ENCODE results near the gene PLCH1. TPM values are rescaled to one million over a fixed set of nuclear protein-coding genes. Genes with fewer than 3 reads are reported as not detected.

Gene PLCH1
- total and polyA plus RNA-seq, 2 donors (not counting 1 experiment from before 2014, with no cell fraction given), result 0.27 TPM; not detected in 1

DNA sequence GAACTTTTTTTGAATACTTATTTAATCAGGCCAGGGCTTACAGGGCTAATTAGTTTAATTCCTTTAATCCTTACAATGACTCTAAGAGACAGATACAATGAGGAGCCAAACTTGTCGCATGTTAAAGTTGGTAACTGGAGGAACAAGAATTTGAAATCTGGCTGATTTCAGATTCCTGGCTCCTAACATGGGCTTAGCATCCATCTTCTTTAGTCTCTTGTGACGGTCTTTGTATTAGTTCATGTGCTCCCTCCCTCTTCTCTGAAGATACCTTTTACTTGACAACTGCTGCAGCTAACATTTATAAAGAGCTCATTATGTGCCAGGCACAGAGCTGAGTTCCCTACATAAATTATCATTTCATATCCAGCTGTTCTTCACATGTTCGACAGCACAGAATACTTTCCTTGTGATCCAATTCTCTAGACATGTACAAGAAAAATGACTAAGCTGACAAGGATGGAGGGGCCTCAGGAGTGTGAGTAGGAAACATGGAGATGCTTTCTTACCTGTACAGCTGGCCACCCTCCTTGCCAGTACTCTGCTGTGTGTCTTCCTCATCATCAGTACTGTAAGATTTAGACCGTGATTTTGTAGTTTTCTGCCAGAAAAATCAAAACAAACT lies 244.6 kb downstream of the PLCH1 start:
- Mint-ChIP-seq H3K4me3 (no peak overlapping the region), H3K27ac (no peak overlapping the region), H3K9me3 (ENCODE audit: insufficient read depth) (no peaks in the 10 kb centered on the region), H3K4me1 (peaks cover 2% of the 10 kb centered on the region), H3K27me3 (no peaks in the 10 kb centered on the region)
- Histone ChIP-seq H2AFZ (ENCODE audit: insufficient read depth, low read depth, low read length, poor library complexity, severe bottlenecking) (no peak overlapping the region), H3K27me3 (replicated peaks in 1 of 4; ENCODE audit: control extremely low read depth in 1 of 4, control insufficient read depth in 3 of 4, insufficient read depth in 4 of 4, low read length in 3 of 4) (no peaks in the 10 kb centered on the region), H3K4me3 (ENCODE audit: control extremely low read depth in 1 of 5, extremely low read depth in 1 of 5, insufficient read depth in 1 of 5, low read depth in 2 of 5, low read length in 4 of 5) (no peak overlapping the region), H3K9ac (ENCODE audit: low read length) (no peak overlapping the region), H4K20me1 (ENCODE audit: control insufficient read depth, insufficient read depth, low read length, poor library complexity, severe bottlenecking) (no peaks in the 10 kb centered on the region), H3K27ac (ENCODE audit: low read length in 2 of 2) (no peak overlapping the region), H3K9me3 (ENCODE audit: control extremely low read depth in 1 of 3, control insufficient read depth in 2 of 3, insufficient read depth in 1 of 3, low read length in 2 of 3) (no peaks in the 10 kb centered on the region), H3K4me2 (replicated peaks; ENCODE audit: low read depth, low read length, poor library complexity, severe bottlenecking) (no peak overlapping the region), H3K79me2 (ENCODE audit: control insufficient read depth, insufficient read depth, low read length) (no peaks in the 10 kb centered on the region), H3K36me3 (replicated peaks in 1 of 2; ENCODE audit: control extremely low read depth in 1 of 2, control insufficient read depth in 1 of 2, extremely low read depth in 1 of 2, insufficient read depth in 2 of 2, low read length in 1 of 2) (no peaks in the 10 kb centered on the region), H3K4me1 (ENCODE audit: control insufficient read depth in 2 of 2, insufficient read depth in 2 of 2, low read length in 2 of 2) (peaks cover 0 to under 1% of the 10 kb centered on the region in 2 donors)
- DNase-seq (no peak), ATAC-seq (ENCODE audit: low read depth) (no peak)
- ChIA-PET CTCF (interaction anchor here (0.6 kb wide), 1 partner anchor 321 kb away, joined by 3 read pairs; no protein-coding TSS in a partner anchor), POLR2A (no interaction called here)
- intact Hi-C loops (cut with micrococcal nuclease), result no loop called here
- 80% methylated on average over 2 of the region's 4 CpGs for WGBS (ENCODE audit: insufficient coverage)
- TF ChIP-seq EZH2 (IDR thresholded peaks at IDR 0.05; ENCODE audit: borderline replicate concordance, insufficient read depth, low read depth, low read length, poor library complexity, severe bottlenecking), result no peak
- TF ChIP-seq, protein P1, sequence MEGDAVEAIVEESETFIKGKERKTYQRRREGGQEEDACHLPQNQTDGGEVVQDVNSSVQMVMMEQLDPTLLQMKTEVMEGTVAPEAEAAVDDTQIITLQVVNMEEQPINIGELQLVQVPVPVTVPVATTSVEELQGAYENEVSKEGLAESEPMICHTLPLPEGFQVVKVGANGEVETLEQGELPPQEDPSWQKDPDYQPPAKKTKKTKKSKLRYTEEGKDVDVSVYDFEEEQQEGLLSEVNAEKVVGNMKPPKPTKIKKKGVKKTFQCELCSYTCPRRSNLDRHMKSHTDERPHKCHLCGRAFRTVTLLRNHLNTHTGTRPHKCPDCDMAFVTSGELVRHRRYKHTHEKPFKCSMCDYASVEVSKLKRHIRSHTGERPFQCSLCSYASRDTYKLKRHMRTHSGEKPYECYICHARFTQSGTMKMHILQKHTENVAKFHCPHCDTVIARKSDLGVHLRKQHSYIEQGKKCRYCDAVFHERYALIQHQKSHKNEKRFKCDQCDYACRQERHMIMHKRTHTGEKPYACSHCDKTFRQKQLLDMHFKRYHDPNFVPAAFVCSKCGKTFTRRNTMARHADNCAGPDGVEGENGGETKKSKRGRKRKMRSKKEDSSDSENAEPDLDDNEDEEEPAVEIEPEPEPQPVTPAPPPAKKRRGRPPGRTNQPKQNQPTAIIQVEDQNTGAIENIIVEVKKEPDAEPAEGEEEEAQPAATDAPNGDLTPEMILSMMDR (IDR thresholded peaks at IDR 0.05), result no peak

DNA sequence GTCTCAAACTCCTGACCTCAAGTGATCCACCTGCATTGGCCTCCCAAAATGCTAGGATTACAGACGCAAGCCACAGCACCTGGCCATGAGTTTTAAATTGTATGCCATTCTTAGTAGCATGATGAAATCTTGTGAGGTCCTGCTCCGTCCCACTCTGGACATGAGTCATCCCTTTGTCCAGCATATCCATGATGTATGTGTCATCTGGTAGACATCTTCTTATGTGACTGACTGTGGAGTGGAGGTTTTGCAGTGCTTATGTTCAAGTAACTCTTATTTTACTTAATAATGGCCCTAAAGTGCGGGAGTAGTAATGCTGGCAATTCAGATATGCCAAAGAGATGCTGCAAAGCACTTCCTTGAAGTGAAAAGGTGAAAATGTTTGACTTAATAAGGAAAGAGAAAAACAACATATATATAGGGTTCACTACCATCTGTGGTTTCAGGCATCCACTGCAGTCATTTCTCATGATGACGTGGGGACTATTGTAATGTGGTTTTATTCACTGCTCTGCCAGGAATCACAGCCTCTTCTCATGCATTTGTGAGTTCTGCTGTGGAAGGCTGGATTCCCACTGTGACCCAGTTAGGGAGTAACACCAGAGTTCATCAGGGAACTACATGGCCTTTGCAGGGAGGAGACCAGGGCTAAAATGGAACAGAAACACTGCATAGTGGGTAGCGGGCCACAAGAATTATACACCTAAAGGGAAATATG lies 246.8 kb downstream of the PLCH1 start:
- Histone ChIP-seq H3K4me1 (ENCODE audit: control insufficient read depth in 2 of 2, insufficient read depth in 2 of 2, low read length in 2 of 2) (peaks cover 9 to 13% of the 10 kb centered on the region in 2 donors), H2AFZ (ENCODE audit: insufficient read depth, low read depth, low read length, poor library complexity, severe bottlenecking) (no peak overlapping the region), H3K4me3 (ENCODE audit: control extremely low read depth in 1 of 5, extremely low read depth in 1 of 5, insufficient read depth in 1 of 5, low read depth in 2 of 5, low read length in 4 of 5) (no peak overlapping the region), H3K27ac (ENCODE audit: low read length in 2 of 2) (no peak overlapping the region), H4K20me1 (ENCODE audit: control insufficient read depth, insufficient read depth, low read length, poor library complexity, severe bottlenecking) (no peaks in the 10 kb centered on the region), H3K9ac (ENCODE audit: low read length) (no peak overlapping the region), H3K79me2 (ENCODE audit: control insufficient read depth, insufficient read depth, low read length) (no peaks in the 10 kb centered on the region), H3K9me3 (ENCODE audit: control extremely low read depth in 1 of 3, control insufficient read depth in 2 of 3, insufficient read depth in 1 of 3, low read length in 2 of 3) (no peaks in the 10 kb centered on the region), H3K27me3 (replicated peaks in 1 of 4; ENCODE audit: control extremely low read depth in 1 of 4, control insufficient read depth in 3 of 4, insufficient read depth in 4 of 4, low read length in 3 of 4) (no peaks in the 10 kb centered on the region), H3K36me3 (replicated peaks in 1 of 2; ENCODE audit: control extremely low read depth in 1 of 2, control insufficient read depth in 1 of 2, extremely low read depth in 1 of 2, insufficient read depth in 2 of 2, low read length in 1 of 2) (no peaks in the 10 kb centered on the region), H3K4me2 (replicated peaks; ENCODE audit: low read depth, low read length, poor library complexity, severe bottlenecking) (no peak overlapping the region)
- H3K27ac Mint-ChIP-seq, result no peak overlapping the region
- ChIA-PET POLR2A (no interaction called here), CTCF (no interaction called here)
- H3K9me3 Mint-ChIP-seq (ENCODE audit: insufficient read depth), result no peaks in the 10 kb centered on the region
- DNase-seq, result no peak
- no peaks in the 10 kb centered on the region for H3K27me3 Mint-ChIP-seq
- H3K4me3 Mint-ChIP-seq, result no peak overlapping the region
- 100% methylated on average over 2 of the region's 5 CpGs for WGBS (ENCODE audit: insufficient coverage)
- ATAC-seq (ENCODE audit: low read depth), result no peak
- TF ChIP-seq EZH2 (IDR thresholded peaks at IDR 0.05; ENCODE audit: borderline replicate concordance, insufficient read depth, low read depth, low read length, poor library complexity, severe bottlenecking), result no peak
- TF ChIP-seq, protein P1 (IDR thresholded peaks at IDR 0.05), result no peak
- H3K4me1 Mint-ChIP-seq, result peaks cover 18% of the 10 kb centered on the region
- intact Hi-C loops (cut with micrococcal nuclease), result no loop called here

Measured in B cell (primary cell).